Measurements from ENCODE around the gene VSTM4.

Gene VSTM4

GRCh38 chr10:49021685-49022084, 93.6 kb downstream of the VSTM4 start:
- Histone ChIP-seq H2AFZ (ENCODE audit: low read length) (no peak overlapping the region), H3K4me1 (ENCODE audit: insufficient read depth, low read length, poor library complexity, severe bottlenecking) (no peaks in the 10 kb centered on the region), H3K27me3 (ENCODE audit: insufficient read depth, low read length, poor library complexity, severe bottlenecking) (no peaks in the 10 kb centered on the region), H3K79me2 (ENCODE audit: insufficient read depth, low read length) (no peaks in the 10 kb centered on the region), H3K9me2 (replicated peaks; ENCODE audit: low read depth, low read length) (no peaks in the 10 kb centered on the region), H3K4me2 (ENCODE audit: low read depth, low read length, poor library complexity, severe bottlenecking) (no peak overlapping the region), H3K4me3 (ENCODE audit: low read length, poor library complexity, severe bottlenecking) (no peak overlapping the region), H4K20me1 (ENCODE audit: insufficient read depth, low read length, poor library complexity, severe bottlenecking) (no peaks in the 10 kb centered on the region), H3K9ac (ENCODE audit: low read depth, low read length, poor library complexity, severe bottlenecking) (no peak overlapping the region), H3F3A (ENCODE audit: low read depth) (no peaks in the 10 kb centered on the region), H3K9me3 (ENCODE audit: insufficient read depth, low read depth, low read length) (no peaks in the 10 kb centered on the region), H3K36me3 (ENCODE audit: insufficient read depth, low read length) (no peaks in the 10 kb centered on the region)
- no peak for TF ChIP-seq EZH2phosphoT487 (IDR thresholded peaks at IDR 0.05; ENCODE audit: borderline replicate concordance)
- TF ChIP-seq CTCF (conservative IDR thresholded peaks at IDR 0.05; ENCODE audit: low read length), result no peak

GRCh38 chr10:49015700-49016099, 99.6 kb downstream of the VSTM4 start:
- no peak overlapping the region for H3K4me2 ChIP-seq (ENCODE audit: low read depth, low read length, poor library complexity, severe bottlenecking)
- no peaks in the 10 kb centered on the region for H3K36me3 ChIP-seq (ENCODE audit: insufficient read depth, low read length)
- no peaks in the 10 kb centered on the region for H3K79me2 ChIP-seq (ENCODE audit: insufficient read depth, low read length)
- no peaks in the 10 kb centered on the region for H4K20me1 ChIP-seq (ENCODE audit: insufficient read depth, low read length, poor library complexity, severe bottlenecking)
- H3K9me2 ChIP-seq (replicated peaks; ENCODE audit: low read depth, low read length), result no peaks in the 10 kb centered on the region
- H2AFZ ChIP-seq (ENCODE audit: low read length), result no peak overlapping the region
- no peak overlapping the region for H3K4me3 ChIP-seq (ENCODE audit: low read length, poor library complexity, severe bottlenecking)
- no peak overlapping the region for H3K9ac ChIP-seq (ENCODE audit: low read depth, low read length, poor library complexity, severe bottlenecking)
- H3K27me3 ChIP-seq (ENCODE audit: insufficient read depth, low read length, poor library complexity, severe bottlenecking), result no peaks in the 10 kb centered on the region
- H3F3A ChIP-seq (ENCODE audit: low read depth), result no peaks in the 10 kb centered on the region
- no peaks in the 10 kb centered on the region for H3K9me3 ChIP-seq (ENCODE audit: insufficient read depth, low read depth, low read length)
- H3K4me1 ChIP-seq (ENCODE audit: insufficient read depth, low read length, poor library complexity, severe bottlenecking), result no peaks in the 10 kb centered on the region
- TF ChIP-seq CTCF (conservative IDR thresholded peaks at IDR 0.05; ENCODE audit: low read length) (no peak), EZH2phosphoT487 (IDR thresholded peaks at IDR 0.05; ENCODE audit: borderline replicate concordance) (no peak)

DNA sequence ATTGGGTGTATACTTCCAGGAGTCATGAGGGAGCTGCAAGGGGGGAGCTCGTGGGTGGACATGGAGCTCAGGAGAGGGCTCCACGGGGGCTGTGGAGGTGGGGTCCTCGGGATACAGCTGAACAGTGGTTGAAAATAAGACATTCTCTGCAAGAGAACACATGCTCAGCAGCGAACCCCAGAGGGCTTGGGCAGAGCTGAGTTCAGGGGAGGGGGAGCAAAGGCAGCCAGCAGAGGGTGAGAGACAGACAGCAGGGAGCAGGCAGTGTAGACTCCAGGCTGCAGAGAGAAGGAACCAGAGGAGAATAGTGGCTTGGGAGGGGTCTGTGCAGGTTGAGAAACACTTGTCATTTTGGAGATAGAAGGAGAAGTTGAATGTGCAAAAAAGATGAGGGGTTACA, 102.7 kb downstream of the VSTM4 start:
- H3K9ac ChIP-seq (ENCODE audit: low read depth, low read length, poor library complexity, severe bottlenecking), result no peak overlapping the region
- TF ChIP-seq EZH2phosphoT487 (IDR thresholded peaks at IDR 0.05; ENCODE audit: borderline replicate concordance) (no peak), CTCF (conservative IDR thresholded peaks at IDR 0.05; ENCODE audit: low read length) (no peak)
- H3K4me1 ChIP-seq (ENCODE audit: insufficient read depth, low read length, poor library complexity, severe bottlenecking), result no peaks in the 10 kb centered on the region
- no peaks in the 10 kb centered on the region for H3K79me2 ChIP-seq (ENCODE audit: insufficient read depth, low read length)
- H3K9me3 ChIP-seq (ENCODE audit: insufficient read depth, low read depth, low read length), result no peaks in the 10 kb centered on the region
- no peak overlapping the region for H3K4me3 ChIP-seq (ENCODE audit: low read length, poor library complexity, severe bottlenecking)
- no peaks in the 10 kb centered on the region for H4K20me1 ChIP-seq (ENCODE audit: insufficient read depth, low read length, poor library complexity, severe bottlenecking)
- no peak overlapping the region for H2AFZ ChIP-seq (ENCODE audit: low read length)
- no peak overlapping the region for H3K4me2 ChIP-seq (ENCODE audit: low read depth, low read length, poor library complexity, severe bottlenecking)
- H3K27me3 ChIP-seq (ENCODE audit: insufficient read depth, low read length, poor library complexity, severe bottlenecking), result no peaks in the 10 kb centered on the region
- no peaks in the 10 kb centered on the region for H3K9me2 ChIP-seq (replicated peaks; ENCODE audit: low read depth, low read length)
- no peaks in the 10 kb centered on the region for H3K36me3 ChIP-seq (ENCODE audit: insufficient read depth, low read length)
- H3F3A ChIP-seq (ENCODE audit: low read depth), result no peaks in the 10 kb centered on the region

Data from Loucy (cell line).